Head of caudate nucleus (tissue), 42 donors: Measurements from ENCODE around the gene FLNB.

Experiments used
- DNase-seq, 42 donors: peaks; one replicate each; pipeline versions ENCODE4 v3.0.0 to v3.0.0-alpha.2; 2020 to 2021; ENCODE audit warnings: mixed read lengths in 7 of 42
- intact Hi-C: fragments of 100-400 bp; cut with DNase I; formaldehyde crosslinking; loops from one replicate; pipeline ENCODE4 v1.15.0; 2022

The FLNB gene

GRCh38 chr3:58008141-58009025 is at the start of gene FLNB:
TSS of gene FLNB (plus strand) at chr3:58008422. CDS start at chr3:58008565, 143 bp downstream.
- DNase-seq = peak; percentile 15 to 88 (median 74)
- intact Hi-C loops = loop anchor here (5.0 kb wide), 1 partner anchor 169 kb away; no protein-coding TSS in a partner anchor

DNA sequence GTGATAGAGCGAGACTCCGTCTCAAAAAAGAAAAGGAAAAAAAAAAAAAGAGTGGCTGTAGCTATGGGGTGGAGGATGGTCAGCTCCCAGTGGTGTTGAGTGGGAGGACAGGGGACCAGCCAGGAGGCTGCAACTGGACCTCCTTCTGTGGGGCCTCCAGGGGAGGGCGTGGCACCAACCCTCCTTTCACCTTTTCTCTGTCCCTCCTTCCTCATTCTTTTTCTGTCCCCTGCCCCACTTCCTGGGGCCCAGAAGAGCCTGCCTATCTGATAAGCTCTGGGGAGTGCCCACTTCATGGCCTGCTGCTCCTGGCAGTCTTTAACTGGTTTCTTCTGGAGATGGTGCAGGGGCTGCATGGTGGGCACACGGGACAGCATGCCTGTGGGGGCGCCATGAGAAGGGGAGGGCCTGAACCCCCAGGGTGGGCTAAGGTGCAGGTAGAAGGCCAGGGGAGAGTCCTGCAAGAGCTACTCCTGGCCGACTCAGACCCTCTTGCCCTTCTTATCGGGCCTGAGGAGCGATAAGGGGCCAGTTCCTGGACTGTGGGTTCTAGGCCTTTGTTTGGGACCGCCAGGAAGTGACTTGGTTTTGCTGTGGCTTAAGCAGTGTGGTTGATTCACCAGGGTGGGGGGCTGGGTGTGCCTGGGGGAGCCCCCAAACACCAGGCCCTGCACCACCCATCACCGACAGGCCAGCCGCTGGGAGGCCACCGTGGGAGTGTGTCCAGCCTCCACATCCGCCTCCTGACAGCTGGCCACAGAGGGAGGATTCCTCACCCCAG is 49.4 kb upstream of the FLNB start:
- DNase-seq = no peak

GRCh38 chr3:57959423-57960173 is 48.6 kb upstream of the FLNB start:
- intact Hi-C loops = no loop called here
- DNase-seq = no peak

More for the DNA sequence above, 49.4 kb upstream of the FLNB start:
- intact Hi-C loops = no loop called here

- no peak for DNase-seq
- intact Hi-C loops = no loop called here
These were observed 48.1 kb upstream of the FLNB start for GRCh38 chr3:57960174-57960505.

DNA sequence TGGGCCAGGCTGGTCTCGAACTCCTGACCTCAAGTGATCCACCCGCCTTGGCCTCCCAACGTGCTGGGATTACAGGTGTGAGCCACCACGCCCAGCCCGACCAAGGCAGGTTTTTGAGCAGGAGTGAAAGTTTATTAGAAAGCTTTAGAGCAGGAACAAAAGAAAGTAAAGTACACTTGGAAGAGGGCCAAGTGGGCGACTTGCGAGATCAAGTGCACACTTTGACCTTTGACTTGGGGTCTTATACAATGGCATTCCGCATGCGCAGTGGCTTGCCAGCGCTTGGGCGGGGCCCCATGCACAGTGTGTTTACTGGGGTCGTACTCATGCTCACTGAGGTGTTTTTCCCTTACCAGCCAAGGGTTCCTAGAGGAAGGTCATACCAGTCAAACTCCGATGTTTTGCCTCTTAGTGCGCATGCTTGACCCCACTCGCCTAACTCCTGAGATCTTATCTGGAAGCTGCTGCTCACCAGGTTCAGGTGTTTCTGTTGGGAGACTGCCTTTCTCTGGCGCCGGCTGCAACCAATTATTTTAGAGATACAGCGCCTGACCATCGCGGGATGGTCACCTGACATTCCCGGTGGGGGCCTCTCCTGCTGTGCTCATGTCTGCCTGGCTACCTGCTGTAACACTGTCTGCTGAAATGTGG is 46.9 kb upstream of the FLNB start:
- intact Hi-C loops = no loop called here
- no peak for DNase-seq

DNA sequence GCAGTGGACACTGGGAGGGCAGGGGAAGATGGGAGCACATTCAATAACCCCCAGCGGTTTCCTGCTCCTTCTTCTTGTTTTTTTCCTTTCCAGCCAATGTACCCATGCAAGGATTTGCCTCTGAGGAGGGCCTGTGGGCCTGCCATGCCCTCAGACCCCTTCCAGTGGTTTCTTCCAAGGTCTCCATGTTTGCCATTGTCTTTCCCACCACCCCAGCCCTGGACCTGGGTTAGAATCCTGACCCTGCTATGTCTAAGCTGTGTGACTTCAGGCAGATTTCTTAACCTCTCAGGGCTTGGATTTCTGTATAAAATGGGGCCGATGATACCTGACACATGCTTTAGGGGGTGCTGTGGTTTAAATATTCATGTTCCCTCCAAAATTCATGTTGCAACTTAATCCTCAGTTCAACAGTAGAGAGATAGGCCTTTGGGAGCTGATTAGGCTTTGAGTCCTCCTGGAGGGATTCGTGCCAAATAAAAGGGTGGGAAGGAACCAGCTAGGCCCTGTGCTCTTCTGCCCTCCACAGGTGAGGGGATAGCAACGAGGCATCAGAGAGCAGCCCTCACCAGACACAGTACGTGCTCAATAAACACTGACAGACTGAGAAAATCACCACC is 46.3 kb upstream of the FLNB start:
- DNase-seq = peak in 1 of 42 donors; percentile 20
- intact Hi-C loops = no loop called here

DNA sequence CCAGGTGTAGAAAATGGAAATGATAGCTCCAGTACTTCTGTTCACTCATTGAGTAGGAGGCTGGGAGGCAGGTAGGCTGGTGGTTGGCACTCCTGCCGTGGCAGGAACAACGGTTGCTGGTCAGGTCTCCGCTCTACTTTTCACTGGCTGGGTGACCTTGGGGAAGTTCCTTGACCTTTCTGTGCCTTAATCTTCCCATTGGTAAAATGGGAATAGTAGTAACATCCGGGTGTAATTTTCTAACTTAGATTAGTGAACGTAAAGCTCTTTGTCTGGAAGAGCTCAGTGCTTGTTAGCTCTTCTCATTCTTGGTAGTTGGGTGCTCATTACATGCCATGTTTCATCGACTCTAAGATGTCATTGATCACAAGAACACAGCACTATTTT is 45.8 kb upstream of the FLNB start:
- DNase-seq = no peak
- intact Hi-C loops = no loop called here

DNA sequence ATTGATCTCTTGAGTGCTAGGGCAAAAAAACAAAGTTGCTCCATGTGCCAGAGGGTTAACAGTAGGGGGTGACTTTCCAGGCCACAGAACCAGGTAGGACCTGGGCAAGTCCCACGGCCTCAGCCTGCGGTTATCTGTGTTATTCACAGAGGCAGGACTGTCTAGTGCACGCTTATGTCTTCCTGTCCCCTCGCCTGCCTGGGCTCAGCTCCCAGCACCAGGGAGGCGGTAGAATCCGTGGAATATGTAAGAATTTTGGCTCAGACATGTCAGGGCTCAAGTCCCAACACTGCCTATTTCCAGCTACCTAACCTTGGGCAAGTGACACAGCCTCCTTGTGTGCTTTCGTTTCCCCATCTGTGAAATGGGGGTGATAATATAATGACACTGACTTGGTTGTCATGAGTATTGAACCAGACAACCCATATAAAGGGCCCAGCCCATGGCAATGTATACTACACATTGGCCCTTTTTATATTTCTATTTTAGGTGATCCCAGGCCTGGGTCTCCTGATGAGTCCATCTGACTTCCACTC is 44.3 kb upstream of the FLNB start:
- intact Hi-C loops = no loop called here
- DNase-seq = no peak

- intact Hi-C loops = no loop called here
- DNase-seq = no peak
These were observed 41.4 kb upstream of the FLNB start for GRCh38 chr3:57966829-57967228.

GRCh38 chr3:57967590-57967989 is 40.6 kb upstream of the FLNB start:
- DNase-seq = no peak
- intact Hi-C loops = no loop called here

DNA sequence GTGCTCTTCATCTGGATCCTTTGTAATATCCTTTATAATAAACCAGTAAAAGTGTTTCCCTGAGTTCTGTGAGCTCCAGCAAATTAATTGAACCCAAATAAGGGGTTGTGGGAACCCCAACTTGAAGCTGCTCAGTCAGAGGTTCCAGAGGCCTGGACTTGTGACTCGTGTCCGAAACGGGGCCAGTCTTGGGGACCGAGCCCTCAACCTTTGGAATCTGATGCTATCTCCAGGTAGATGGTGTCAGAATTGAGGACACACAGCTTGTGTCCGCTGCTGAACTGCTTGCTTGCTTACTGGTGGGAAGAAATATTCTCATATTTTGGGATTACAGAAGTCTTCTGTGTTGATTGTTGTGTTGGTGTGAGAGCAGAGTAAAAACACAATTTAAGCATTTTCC is 39.7 kb upstream of the FLNB start:
- intact Hi-C loops = no loop called here
- DNase-seq = no peak

DNA sequence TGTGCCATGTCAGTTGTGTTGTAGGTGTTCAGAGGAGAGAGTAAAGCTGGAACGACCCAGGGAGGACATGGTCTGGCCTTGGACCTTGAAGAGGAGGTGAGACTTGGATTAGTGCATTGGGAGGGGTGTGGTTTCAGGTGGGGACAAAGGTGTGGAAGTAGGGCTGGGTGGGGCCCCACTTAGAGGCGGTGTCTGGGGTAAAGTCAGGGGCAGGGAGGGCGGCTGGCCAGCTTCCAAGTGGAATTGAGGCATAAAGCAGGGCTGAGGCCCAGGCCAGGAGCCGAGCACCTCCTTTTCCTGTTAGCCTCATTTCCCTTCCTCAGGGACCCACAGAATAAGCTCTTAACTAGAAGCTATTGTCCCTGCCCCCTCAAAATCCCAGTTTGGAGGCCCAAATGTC is 36.2 kb upstream of the FLNB start:
- intact Hi-C loops = no loop called here
- no peak for DNase-seq

DNA sequence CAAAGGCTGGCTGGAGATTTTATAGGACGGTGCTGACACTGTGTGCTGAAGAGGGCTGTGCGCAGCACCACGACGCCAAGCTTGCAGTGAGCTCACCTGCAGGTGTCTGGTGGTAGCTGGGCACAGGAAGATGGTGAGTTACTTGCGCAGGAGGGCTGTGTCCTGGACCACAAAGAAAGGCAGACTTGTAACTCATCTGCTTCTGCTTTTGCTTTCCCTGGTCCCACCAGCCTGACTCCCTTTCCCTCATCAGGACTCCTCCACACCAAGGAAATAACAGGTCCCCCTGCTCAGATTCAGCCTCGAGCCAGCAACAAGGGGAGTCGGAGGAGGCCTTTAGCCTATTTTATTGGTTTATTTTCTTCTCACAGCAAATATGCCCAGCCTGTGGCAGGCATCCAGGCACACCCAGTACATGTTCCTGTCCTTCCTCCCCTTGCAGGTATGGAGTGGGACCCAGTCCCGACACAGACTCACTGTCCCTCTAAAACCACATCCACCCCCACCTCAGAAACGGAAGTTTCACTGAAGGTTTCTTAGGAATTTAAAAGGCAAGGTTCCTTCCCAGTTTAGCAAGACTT is 35.6 kb upstream of the FLNB start:
- DNase-seq = no peak
- intact Hi-C loops = no loop called here

DNA sequence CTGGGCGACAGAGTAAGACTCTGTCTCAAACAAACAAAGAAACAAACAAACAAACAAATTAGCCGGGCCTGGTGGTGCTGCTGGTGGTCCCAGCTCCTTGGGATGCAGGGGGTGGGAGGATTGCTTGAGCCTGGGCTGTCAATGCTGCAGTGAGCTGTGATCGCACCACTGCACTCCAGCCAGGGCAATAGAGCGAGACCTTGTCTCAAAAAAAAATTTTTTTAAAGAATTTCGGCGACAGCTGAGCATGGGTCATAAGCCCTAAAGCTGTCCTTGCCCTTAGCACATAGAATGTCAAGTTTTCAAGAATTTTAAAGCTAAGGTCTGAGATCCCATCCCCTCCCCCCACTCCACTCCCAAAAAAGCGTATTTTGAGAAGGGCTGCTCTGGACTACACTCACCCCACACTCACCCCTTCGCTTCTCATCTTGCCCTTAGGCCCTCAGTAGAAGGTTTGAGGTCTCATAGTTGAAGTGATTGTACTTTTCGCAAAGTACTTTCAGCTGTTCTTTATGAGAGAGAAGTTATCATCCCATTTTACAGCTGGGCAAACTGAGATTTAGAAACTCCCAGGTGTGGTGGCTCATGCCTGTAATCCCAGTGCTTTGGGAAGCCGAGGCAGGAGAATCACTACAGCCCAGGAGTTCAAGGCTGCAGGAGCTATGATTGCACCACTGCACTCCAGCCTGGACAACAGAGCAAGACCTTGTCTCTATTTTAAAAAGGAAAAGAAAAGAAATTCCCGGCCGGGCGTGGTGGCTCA is 34.3 kb upstream of the FLNB start:
- DNase-seq = no peak
- intact Hi-C loops = no loop called here

GRCh38 chr3:57974796-57975388 is 33.3 kb upstream of the FLNB start:
- intact Hi-C loops = no loop called here
- no peak for DNase-seq

GRCh38 chr3:57977818-57978235 is 30.4 kb upstream of the FLNB start:
- no peak for DNase-seq
- intact Hi-C loops = no loop called here

DNA sequence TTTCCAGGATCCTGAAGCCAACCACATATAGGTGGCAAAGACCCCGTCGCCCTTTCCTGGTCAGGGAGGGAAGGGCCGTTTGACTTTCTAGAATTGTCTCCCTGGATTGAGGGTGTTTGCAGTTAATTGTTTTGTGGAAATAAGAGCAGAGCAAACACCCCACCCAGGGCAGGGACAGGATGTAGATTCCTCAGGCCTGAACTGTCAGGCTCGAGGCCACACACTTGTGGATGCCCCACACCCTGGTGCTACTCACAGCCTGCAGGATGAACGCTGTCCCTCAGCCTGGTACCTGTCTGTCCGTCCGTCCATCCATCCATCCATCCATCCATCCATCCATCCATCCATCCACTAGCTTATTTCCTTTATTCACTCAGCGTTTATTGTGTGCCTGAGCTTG is 29.9 kb upstream of the FLNB start:
- intact Hi-C loops = no loop called here
- no peak for DNase-seq
